ENCODE data around the gene UBAP2.
A peak's percentile ranks its signal among the peaks of the same experiment; 100 is the strongest.

The UBAP2 gene

GRCh38 chr9:33885948-33886347 is 162.7 kb downstream of the UBAP2 start:
- no peak for DNase-seq (ENCODE audit: low read depth)
- no peak overlapping the region for H3K4me3 ChIP-seq (ENCODE audit: low read depth, low read length)

GRCh38 chr9:33884856-33885701 is 163.6 kb downstream of the UBAP2 start:
- DNase-seq (ENCODE audit: low read depth), result peak; percentile 25
- H3K4me3 ChIP-seq (ENCODE audit: low read depth, low read length), result no peak overlapping the region

DNA sequence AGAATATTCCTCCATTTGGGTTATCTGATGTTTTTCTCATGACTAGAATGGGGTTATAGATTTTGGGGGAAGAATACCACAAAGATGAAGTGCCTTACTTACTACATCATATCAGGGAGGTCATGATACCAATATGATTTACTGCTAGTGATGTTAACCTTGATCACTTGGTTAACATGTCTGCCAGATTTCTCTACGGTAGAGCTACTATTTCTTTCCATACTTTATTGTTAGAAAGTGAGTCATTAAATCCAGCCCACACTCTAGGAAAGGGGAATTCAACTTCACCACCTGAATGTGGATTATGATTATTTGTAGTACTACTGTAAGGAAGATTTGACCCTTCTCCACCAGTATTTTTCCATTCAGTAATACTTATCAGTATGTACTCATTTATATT is 167.1 kb downstream of the UBAP2 start:
- DNase-seq (ENCODE audit: low read depth), result no peak
- no peak overlapping the region for H3K4me3 ChIP-seq (ENCODE audit: low read depth, low read length)

GRCh38 chr9:33880211-33881089 is 168.2 kb downstream of the UBAP2 start:
- no peak for DNase-seq (ENCODE audit: low read depth)
- H3K4me3 ChIP-seq (ENCODE audit: low read depth, low read length), result no peak overlapping the region

- DNase-seq (ENCODE audit: low read depth), result no peak
- no peak overlapping the region for H3K4me3 ChIP-seq (ENCODE audit: low read depth, low read length)
These were observed 169.9 kb downstream of the UBAP2 start for GRCh38 chr9:33878691-33879366.

DNA sequence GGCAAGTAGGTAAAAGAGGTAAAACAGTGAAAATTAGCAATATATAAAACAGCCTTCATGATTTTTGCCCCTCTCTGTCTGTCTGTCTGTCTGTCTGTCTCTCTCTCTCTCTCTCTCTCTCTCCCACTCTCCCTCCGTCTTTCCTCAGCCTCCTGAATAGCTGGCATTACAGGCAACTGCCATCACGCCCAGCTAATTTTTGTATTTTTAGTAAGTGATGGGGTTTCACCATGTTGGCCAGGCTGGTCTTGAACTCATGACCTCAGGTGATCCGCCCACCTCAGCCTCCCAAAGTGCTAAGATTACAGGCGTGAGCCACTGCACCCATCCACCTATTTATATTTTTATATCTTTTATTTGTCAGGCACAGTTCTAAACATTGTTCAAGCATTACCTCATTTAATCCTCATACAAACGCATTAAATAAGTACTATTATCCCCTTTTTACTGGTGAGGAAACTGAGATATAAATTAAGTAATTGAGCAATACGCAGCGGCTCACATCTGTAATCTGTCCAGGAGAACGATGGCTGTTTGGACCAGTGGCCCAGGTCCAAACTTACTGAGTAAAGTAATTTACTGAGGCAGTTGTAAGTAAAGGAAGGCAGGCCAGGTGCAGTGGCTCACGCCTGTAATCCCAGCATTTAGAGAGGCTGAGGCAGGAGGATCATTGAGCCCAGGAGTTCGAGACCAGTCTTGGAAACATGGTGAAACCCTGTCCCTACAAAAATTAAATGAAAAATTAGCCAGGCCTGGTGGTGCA is 170.8 kb downstream of the UBAP2 start:
- no peak for DNase-seq (ENCODE audit: low read depth)
- no peak overlapping the region for H3K4me3 ChIP-seq (ENCODE audit: low read depth, low read length)

Measured in skeletal muscle cell (primary cell).